ENCODE data around the gene LRBA. TPM values are rescaled to one million over a fixed set of nuclear protein-coding genes. Genes with fewer than 3 reads are reported as not detected.
A peak's percentile ranks its signal among the peaks of the same experiment; 100 is the strongest.

The LRBA gene
- total RNA-seq, 6 experiments from 2014 or later = 13.6 to 17.6 (median 15.0) TPM

- no peak for DNase-seq
- H3K4me1 Mint-ChIP-seq (ENCODE audit: low read depth) = peaks cover 82% of the 10 kb centered on the region
- peak overlapping the region; percentile 51; the same call in 1 of the 2 replicates for H3K4me3 Mint-ChIP-seq
- H3K9me3 Mint-ChIP-seq = no peaks in the 10 kb centered on the region
- H3K27ac Mint-ChIP-seq = peak overlapping the region; percentile 68
- peaks cover 12% of the 10 kb centered on the region for H3K27me3 Mint-ChIP-seq (ENCODE audit: insufficient read depth)
- H3K36me3 Mint-ChIP-seq (ENCODE audit: low read depth) = peaks cover 68% of the 10 kb centered on the region
- TF ChIP-seq, protein P1, sequence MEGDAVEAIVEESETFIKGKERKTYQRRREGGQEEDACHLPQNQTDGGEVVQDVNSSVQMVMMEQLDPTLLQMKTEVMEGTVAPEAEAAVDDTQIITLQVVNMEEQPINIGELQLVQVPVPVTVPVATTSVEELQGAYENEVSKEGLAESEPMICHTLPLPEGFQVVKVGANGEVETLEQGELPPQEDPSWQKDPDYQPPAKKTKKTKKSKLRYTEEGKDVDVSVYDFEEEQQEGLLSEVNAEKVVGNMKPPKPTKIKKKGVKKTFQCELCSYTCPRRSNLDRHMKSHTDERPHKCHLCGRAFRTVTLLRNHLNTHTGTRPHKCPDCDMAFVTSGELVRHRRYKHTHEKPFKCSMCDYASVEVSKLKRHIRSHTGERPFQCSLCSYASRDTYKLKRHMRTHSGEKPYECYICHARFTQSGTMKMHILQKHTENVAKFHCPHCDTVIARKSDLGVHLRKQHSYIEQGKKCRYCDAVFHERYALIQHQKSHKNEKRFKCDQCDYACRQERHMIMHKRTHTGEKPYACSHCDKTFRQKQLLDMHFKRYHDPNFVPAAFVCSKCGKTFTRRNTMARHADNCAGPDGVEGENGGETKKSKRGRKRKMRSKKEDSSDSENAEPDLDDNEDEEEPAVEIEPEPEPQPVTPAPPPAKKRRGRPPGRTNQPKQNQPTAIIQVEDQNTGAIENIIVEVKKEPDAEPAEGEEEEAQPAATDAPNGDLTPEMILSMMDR (IDR thresholded peaks at IDR 0.05) = no peak
Measured at GRCh38 chr4:150215601-150216000, 799.5 kb downstream of the LRBA start.

Other genes with a start within 250 kb of the LRBA start
- gene RPS3A, start 84.3 kb upstream of the LRBA start, total RNA-seq (2021; fragmentation: NEBNext Ultra II Directional; extraction: Animal tissue kit (Norgen Biotek cat#: 25700)) = 1,000 to 10,000 TPM; 1,391 to 1,566 (median 1,482) TPM

All from HFFc6 (cell line).